ENCODE results near the gene FBXO31. TPM values are rescaled to one million over a fixed set of nuclear protein-coding genes. Genes with fewer than 3 reads are reported as not detected.

Gene FBXO31
- total RNA-seq, 1 donor from 2014 or later: 29.9 TPM

- Histone ChIP-seq H3K27me3 (no peaks in the 10 kb centered on the region), H3K27ac (no peak overlapping the region), H3K9me3 (no peaks in the 10 kb centered on the region), H3K4me1 (peaks cover 13% of the 10 kb centered on the region), H3K36me3 (no peaks in the 10 kb centered on the region), H3K4me3 (no peak overlapping the region)
- ATAC-seq (no peak), DNase-seq (no peak)
- TF ChIP-seq CTCF (IDR thresholded peaks at IDR 0.05): no peak
- intact Hi-C loops (cut with DNase I): loop anchor here (10.0 kb wide), 2 partner anchors 62 to 322 kb away; partner anchors contain the start of gene FBXO31
Measured at GRCh38 chr16:87322360-87322759, 61.2 kb downstream of the FBXO31 start.

GRCh38 chr16:87321336-87322107 is 62.1 kb downstream of the FBXO31 start:
- intact Hi-C loops (cut with DNase I): loop anchor here (10.0 kb wide), 2 partner anchors 63 to 323 kb away; partner anchors contain the start of gene FBXO31
- DNase-seq (no peak), ATAC-seq (no peak)
- Histone ChIP-seq H3K4me1 (peaks cover 14% of the 10 kb centered on the region), H3K27me3 (no peaks in the 10 kb centered on the region), H3K27ac (no peak overlapping the region), H3K4me3 (no peak overlapping the region), H3K9me3 (no peaks in the 10 kb centered on the region), H3K36me3 (no peaks in the 10 kb centered on the region)
- TF ChIP-seq CTCF (IDR thresholded peaks at IDR 0.05): no peak

GRCh38 chr16:87320510-87321227 is 62.9 kb downstream of the FBXO31 start:
- Histone ChIP-seq H3K36me3 (no peaks in the 10 kb centered on the region), H3K4me3 (no peak overlapping the region), H3K27me3 (no peaks in the 10 kb centered on the region), H3K4me1 (peaks cover 15% of the 10 kb centered on the region), H3K9me3 (no peaks in the 10 kb centered on the region), H3K27ac (no peak overlapping the region)
- DNase-seq (no peak), ATAC-seq (no peak)
- TF ChIP-seq CTCF (IDR thresholded peaks at IDR 0.05): no peak
- intact Hi-C loops (cut with DNase I): loop anchor here (10.0 kb wide), 2 partner anchors 64 to 324 kb away; partner anchors contain the start of gene FBXO31

- Histone ChIP-seq H3K27ac (no peak overlapping the region), H3K4me3 (no peak overlapping the region), H3K4me1 (peaks cover 15% of the 10 kb centered on the region), H3K27me3 (no peaks in the 10 kb centered on the region), H3K36me3 (no peaks in the 10 kb centered on the region), H3K9me3 (no peaks in the 10 kb centered on the region)
- DNase-seq (no peak), ATAC-seq (no peak)
- intact Hi-C loops (cut with DNase I): loop anchor here (10.0 kb wide), 2 partner anchors 65 to 325 kb away; partner anchors contain the start of gene FBXO31
- no peak for TF ChIP-seq CTCF (IDR thresholded peaks at IDR 0.05)
Measured at GRCh38 chr16:87319997-87320491, 63.5 kb downstream of the FBXO31 start.

GRCh38 chr16:87319011-87319410 is 64.6 kb downstream of the FBXO31 start:
- intact Hi-C loops (cut with DNase I): no loop called here
- TF ChIP-seq CTCF (IDR thresholded peaks at IDR 0.05): no peak
- Histone ChIP-seq H3K4me3 (no peak overlapping the region), H3K27ac (no peak overlapping the region), H3K36me3 (no peaks in the 10 kb centered on the region), H3K4me1 (peaks cover 13% of the 10 kb centered on the region), H3K9me3 (no peaks in the 10 kb centered on the region), H3K27me3 (no peaks in the 10 kb centered on the region)
- DNase-seq (no peak), ATAC-seq (no peak)

Measured in upper lobe of right lung (tissue), 1 donor.